HepG2 (cell line): ENCODE results near the gene C20orf144. TPM values are rescaled to one million over a fixed set of nuclear protein-coding genes. Genes with fewer than 3 reads are reported as not detected.

Source experiments
- MLXIP ChIP-seq: sonication (generic); formaldehyde crosslinking; IDR thresholded peaks from 2 replicates; pipeline ENCODE4 v1.9.0; 2021; ENCODE audit warnings: missing genetic modification reagents, borderline replicate concordance
- MTA1 ChIP-seq: sonication (generic); formaldehyde crosslinking; IDR thresholded peaks from 2 replicates; pipeline ENCODE4 v1.4.0; 2020; ENCODE audit warnings: missing genetic modification reagents, mild to moderate bottlenecking, borderline replicate concordance
- PLRG1 ChIP-seq: fragments of 450-650 bp; conservative IDR thresholded peaks from 2 replicates; pipeline ENCODE4 v1.6.1; 2016
- RAD21 ChIP-seq: fragments of 450-650 bp; formaldehyde crosslinking; IDR thresholded peaks from 2 replicates; pipeline ENCODE4 v1.5.0; 2020; ENCODE audit warnings: mild to moderate bottlenecking
- TCF7L2 ChIP-seq: IDR thresholded peaks from 2 replicates; pipeline ENCODE4 v1.6.1; 2011; ENCODE audit warnings: mild to moderate bottlenecking, low read depth, low read length, moderate library complexity
- ZBTB44 ChIP-seq: sonication (generic); formaldehyde crosslinking; IDR thresholded peaks from 2 replicates; pipeline ENCODE4 v1.4.0; 2020; ENCODE audit warnings: missing genetic modification reagents
- ZFP41 ChIP-seq: sonication (generic); formaldehyde crosslinking; IDR thresholded peaks from 2 replicates; pipeline ENCODE4 v1.4.0; 2020; ENCODE audit warnings: mild to moderate bottlenecking, missing genetic modification reagents, borderline replicate concordance
- ZNF460 ChIP-seq: sonication (generic); formaldehyde crosslinking; IDR thresholded peaks from 2 replicates; pipeline ENCODE4 v1.5.1; 2020; ENCODE audit warnings: missing genetic modification reagents, mild to moderate bottlenecking, borderline replicate concordance
- ZNF484 ChIP-seq: sonication (generic); formaldehyde crosslinking; IDR thresholded peaks from 2 replicates; pipeline ENCODE4 v1.5.1; 2020; ENCODE audit warnings: mild to moderate bottlenecking, low read depth, missing genetic modification reagents, borderline replicate concordance
- ZNF569 ChIP-seq: sonication (generic); formaldehyde crosslinking; IDR thresholded peaks from 2 replicates; pipeline ENCODE4 v1.5.0; 2020; ENCODE audit warnings: mild to moderate bottlenecking, missing genetic modification reagents, moderate library complexity, borderline replicate concordance
- ZNF589 ChIP-seq: sonication (generic); formaldehyde crosslinking; conservative IDR thresholded peaks from 2 replicates; pipeline ENCODE4 v1.8.0; 2022; ENCODE audit warnings: mild to moderate bottlenecking, moderate library complexity, missing genetic modification reagents
- ZNF652 ChIP-seq: IDR thresholded peaks from 2 replicates; pipeline ENCODE4 v1.6.1; 2016; ENCODE audit warnings: low read depth, borderline replicate concordance
- ZNF790 ChIP-seq: sonication (generic); formaldehyde crosslinking; IDR thresholded peaks from 2 replicates; pipeline ENCODE4 v1.8.0; 2022; ENCODE audit warnings: missing genetic modification reagents, mild to moderate bottlenecking, borderline replicate concordance
- ZNF839 ChIP-seq: sonication (generic); formaldehyde crosslinking; IDR thresholded peaks from 2 replicates; pipeline ENCODE4 v1.4.0; 2020; ENCODE audit warnings: missing genetic modification reagents, mild to moderate bottlenecking, borderline replicate concordance
- polyA plus RNA-seq, 8 experiments: library from polyadenylated mRNA; depleted of rRNA in 3 of 8; stranded (reverse) in 7 of 8; unstranded in 1 of 8; fragments of >200 nt; fragmentation: Illumina TruSeq in 4 of 8; extraction: Trizol in 4 of 8; gene quantifications; 2 replicates each; pipeline versions ENCODE4 v1.2.1 to v1.2.3, GENCODE V29; 2011 to 2016; ENCODE audit warnings: low read depth in 4 of 8, missing spikeins in 1 of 8, mixed read lengths in 1 of 8; ENCODE audit not compliant: insufficient read depth in 1 of 8
- total RNA-seq, 5 experiments: library from RNA; depleted of rRNA; stranded (reverse); fragments of >200 nt; fragmentation: Illumina TruSeq; extraction: Trizol; gene quantifications; 2 replicates each; pipeline ENCODE4 v1.2.3, GENCODE V29; 2016; ENCODE audit warnings: low read depth in 1 of 5
- TF ChIP-seq, protein P1 (sequence below): sonication (generic); formaldehyde crosslinking; IDR thresholded peaks from 2 replicates; pipeline ENCODE4 v1.8.1; 2023; ENCODE audit warnings: mild to moderate bottlenecking, inconsistent platforms, moderate library complexity, missing genetic modification reagents, borderline replicate concordance
- TF ChIP-seq, protein P2 (sequence below): sonication (generic); formaldehyde crosslinking; IDR thresholded peaks from 2 replicates; pipeline ENCODE4 v1.5.1; 2020; ENCODE audit warnings: mild to moderate bottlenecking, missing genetic modification reagents, borderline replicate concordance
- TF ChIP-seq, protein P3 (sequence below): sonication (generic); formaldehyde crosslinking; conservative IDR thresholded peaks from 2 replicates; pipeline ENCODE4 v1.8.0; 2022; ENCODE audit warnings: missing genetic modification reagents
- TF ChIP-seq, protein P4 (sequence below): sonication (generic); formaldehyde crosslinking; IDR thresholded peaks from 2 replicates; pipeline ENCODE4 v1.4.0; 2020; ENCODE audit warnings: mild to moderate bottlenecking, missing genetic modification reagents

C20orf144 gene
- total and polyA plus RNA-seq, 2 of the 13 experiments (the other 11 are each of a cell fraction or from before 2014, with no cell fraction given), result 0.09 to 0.16 TPM

- TF ChIP-seq, protein P1, sequence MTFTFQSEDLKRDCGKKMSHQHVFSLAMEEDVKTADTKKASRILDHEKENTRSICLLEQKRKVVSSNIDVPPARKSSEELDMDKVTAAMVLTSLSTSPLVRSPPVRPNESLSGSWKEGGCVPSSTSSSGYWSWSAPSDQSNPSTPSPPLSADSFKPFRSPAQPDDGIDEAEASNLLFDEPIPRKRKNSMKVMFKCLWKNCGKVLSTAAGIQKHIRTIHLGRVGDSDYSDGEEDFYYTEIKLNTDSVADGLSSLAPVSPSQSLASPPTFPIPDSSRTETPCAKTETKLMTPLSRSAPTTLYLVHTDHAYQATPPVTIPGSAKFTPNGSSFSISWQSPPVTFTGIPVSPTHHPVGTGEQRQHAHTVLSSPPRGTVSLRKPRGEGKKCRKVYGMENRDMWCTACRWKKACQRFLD (CRISPR knock-in tag), result peak; percentile 79; the same call in 1 of the 2 replicates
- TF ChIP-seq ZNF589 (CRISPR knock-in tag), result peak; percentile 77
- TF ChIP-seq, protein P2, sequence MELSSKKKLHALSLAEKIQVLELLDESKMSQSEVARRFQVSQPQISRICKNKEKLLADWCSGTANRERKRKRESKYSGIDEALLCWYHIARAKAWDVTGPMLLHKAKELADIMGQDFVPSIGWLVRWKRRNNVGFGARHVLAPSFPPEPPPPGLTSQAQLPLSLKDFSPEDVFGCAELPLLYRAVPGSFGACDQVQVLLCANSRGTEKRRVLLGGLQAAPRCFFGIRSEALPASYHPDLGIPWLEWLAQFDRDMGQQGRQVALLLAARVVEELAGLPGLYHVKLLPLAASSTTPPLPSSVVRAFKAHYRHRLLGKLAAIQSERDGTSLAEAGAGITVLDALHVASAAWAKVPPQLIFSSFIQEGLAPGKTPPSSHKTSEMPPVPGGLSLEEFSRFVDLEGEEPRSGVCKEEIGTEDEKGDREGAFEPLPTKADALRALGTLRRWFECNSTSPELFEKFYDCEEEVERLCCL (CRISPR knock-in tag), result no peak
- TF ChIP-seq ZNF839 (CRISPR knock-in tag), result peak; percentile 12; the same call in 1 of the 2 replicates
- TF ChIP-seq ZFP41 (CRISPR knock-in tag), result peak; percentile 61
- TF ChIP-seq ZNF569, result no peak
- TF ChIP-seq ZNF652 (CRISPR knock-in tag), result no peak
- TF ChIP-seq, protein P3, sequence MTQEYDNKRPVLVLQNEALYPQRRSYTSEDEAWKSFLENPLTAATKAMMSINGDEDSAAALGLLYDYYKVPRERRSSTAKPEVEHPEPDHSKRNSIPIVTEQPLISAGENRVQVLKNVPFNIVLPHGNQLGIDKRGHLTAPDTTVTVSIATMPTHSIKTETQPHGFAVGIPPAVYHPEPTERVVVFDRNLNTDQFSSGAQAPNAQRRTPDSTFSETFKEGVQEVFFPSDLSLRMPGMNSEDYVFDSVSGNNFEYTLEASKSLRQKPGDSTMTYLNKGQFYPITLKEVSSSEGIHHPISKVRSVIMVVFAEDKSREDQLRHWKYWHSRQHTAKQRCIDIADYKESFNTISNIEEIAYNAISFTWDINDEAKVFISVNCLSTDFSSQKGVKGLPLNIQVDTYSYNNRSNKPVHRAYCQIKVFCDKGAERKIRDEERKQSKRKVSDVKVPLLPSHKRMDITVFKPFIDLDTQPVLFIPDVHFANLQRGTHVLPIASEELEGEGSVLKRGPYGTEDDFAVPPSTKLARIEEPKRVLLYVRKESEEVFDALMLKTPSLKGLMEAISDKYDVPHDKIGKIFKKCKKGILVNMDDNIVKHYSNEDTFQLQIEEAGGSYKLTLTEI (CRISPR knock-in tag), result no peak
- peak; percentile 82; the same call in 1 of the 2 replicates for TF ChIP-seq ZBTB44 (CRISPR knock-in tag)
- TF ChIP-seq ZNF460 (CRISPR knock-in tag), result no peak
- no peak for TF ChIP-seq TCF7L2
- TF ChIP-seq ZNF484 (CRISPR knock-in tag), result no peak
- TF ChIP-seq, protein P4, sequence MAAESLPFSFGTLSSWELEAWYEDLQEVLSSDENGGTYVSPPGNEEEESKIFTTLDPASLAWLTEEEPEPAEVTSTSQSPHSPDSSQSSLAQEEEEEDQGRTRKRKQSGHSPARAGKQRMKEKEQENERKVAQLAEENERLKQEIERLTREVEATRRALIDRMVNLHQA, result peak; percentile 20; the same call in 1 of the 2 replicates
- peak; percentile 85; the same call in 1 of the 2 replicates for TF ChIP-seq MLXIP
- no peak for TF ChIP-seq ZNF790 (CRISPR knock-in tag)
- TF ChIP-seq MTA1 (CRISPR knock-in tag), result peak; percentile 80; the same call in 1 of the 2 replicates
- peak; percentile 5 for TF ChIP-seq RAD21 (CRISPR knock-in tag)
- no peak for TF ChIP-seq PLRG1
These were observed 24.2 kb downstream of the C20orf144 start, which contains the start of gene E2F1 (continued) for GRCh38 chr20:33686100-33686983.
